Measurements from ENCODE around the gene FRMD4A. TPM values are rescaled to one million over a fixed set of nuclear protein-coding genes. Genes with fewer than 3 reads are reported as not detected.

Gene FRMD4A
- total RNA-seq, 1 experiment from 2014 or later = 19.6 TPM

- Histone ChIP-seq H3K4ac (ENCODE audit: low read depth, low read length) (no peak overlapping the region), H2AK5ac (ENCODE audit: insufficient read length, low read length) (no peak overlapping the region), H4K20me1 (ENCODE audit: control insufficient read depth, insufficient read depth, insufficient read length) (no peaks in the 10 kb centered on the region), H4K91ac (ENCODE audit: insufficient read length, low read depth, low read length) (no peak overlapping the region), H2BK12ac (ENCODE audit: insufficient read length, low read depth, low read length) (no peak overlapping the region), H3K4me1 (ENCODE audit: insufficient read depth, low read length) (no peaks in the 10 kb centered on the region; the same call in 1 of the 2 replicates), H3K79me2 (ENCODE audit: insufficient read depth, low read length) (no peaks in the 10 kb centered on the region), H3K56ac (ENCODE audit: insufficient read length, low read depth, low read length) (no peak overlapping the region), H3K14ac (ENCODE audit: insufficient read depth, low read length) (no peak overlapping the region), H2AFZ (ENCODE audit: low read length) (no peak overlapping the region), H3K9ac (ENCODE audit: extremely low read depth, insufficient read length, low read length) (no peak overlapping the region), H3K79me1 (ENCODE audit: insufficient read depth, low read depth, low read length, poor library complexity, severe bottlenecking) (no peaks in the 10 kb centered on the region), H3K18ac (ENCODE audit: insufficient read length, low read depth, low read length) (no peak overlapping the region), H3K4me2 (ENCODE audit: insufficient read depth, insufficient read length, low read length) (no peak overlapping the region), H3T11ph (ENCODE audit: low read length) (no peak overlapping the region), H3K27ac (ENCODE audit: insufficient read length, low read depth, low read length) (no peak overlapping the region), H3K23me2 (ENCODE audit: insufficient read length, low read depth, low read length, poor library complexity, severe bottlenecking) (peaks cover 12% of the 10 kb centered on the region), H2BK120ac (ENCODE audit: low read depth, low read length, poor library complexity, severe bottlenecking) (no peak overlapping the region), H2BK15ac (ENCODE audit: low read depth, low read length) (no peak overlapping the region), H2BK20ac (ENCODE audit: low read depth, low read length, poor library complexity, severe bottlenecking) (no peak overlapping the region), H3K27me3 (ENCODE audit: insufficient read depth, low read length) (no peaks in the 10 kb centered on the region), H4K8ac (replicated peaks; ENCODE audit: insufficient read length, low read depth, low read length) (no peak overlapping the region), H3K23ac (ENCODE audit: insufficient read length, low read depth, low read length) (no peak overlapping the region), H4K5ac (ENCODE audit: insufficient read length, low read depth, low read length) (no peak overlapping the region), H3K9me3 (ENCODE audit: control insufficient read depth, low read depth, low read length) (no peaks in the 10 kb centered on the region), H2BK5ac (ENCODE audit: insufficient read length, low read length) (no peak overlapping the region)
- H3K4me1 Mint-ChIP-seq = peaks cover 58 to 68% of the 10 kb centered on the region in 2 experiments
- no peaks in the 10 kb centered on the region for H3K9me3 Mint-ChIP-seq
- H3K27ac Mint-ChIP-seq = peak overlapping the region in 2 of 3 experiments; percentile 94 to 97; a peak in 5 of 7 replicates
- H3K27me3 Mint-ChIP-seq (ENCODE audit: low read depth) = no peaks in the 10 kb centered on the region
- DNase-seq = no peak
- H3K4me3 Mint-ChIP-seq = no peak overlapping the region; a peak in 1 of 5 replicates
- WGBS (ENCODE audit: extremely low coverage, insufficient read length, low lambda C conversion rate) = no CpG with 5 or more reads among the region's 8 CpGs
- no peak for TF ChIP-seq CTCF (conservative IDR thresholded peaks at IDR 0.05)
- H3K36me3 Mint-ChIP-seq (ENCODE audit: insufficient read depth in 1 of 3, low read depth in 3 of 3) = peaks cover 23 to 26% (median 24%) of the 10 kb centered on the region in 3 experiments; a peak in 6 of 7 replicates
These were observed 626.7 kb downstream of the FRMD4A start for GRCh38 chr10:13703997-13704536.

Measured in H9 (cell line).